Measurements from ENCODE around the gene CAMK1G. TPM values are rescaled to one million over a fixed set of nuclear protein-coding genes. Genes with fewer than 3 reads are reported as not detected.

Gene CAMK1G
- total RNA-seq, 1 experiment from 2014 or later = not detected

- ChIA-PET CTCF (no interaction called here), POLR2A (no interaction called here), RAD21 (ENCODE audit: low non-redundant PET in 1 of 2, low total read pairs in 2 of 2, uncharacterized antibody in 2 of 2, unreplicated experiment in 2 of 2) (no interaction called here)
- H2AFZ ChIP-seq (ENCODE audit: low read depth, low read length, poor library complexity, severe bottlenecking) = no peak overlapping the region
- H3K9me3 ChIP-seq (ENCODE audit: control insufficient read depth in 1 of 2, insufficient read depth in 1 of 2, low read depth in 1 of 2, low read length in 2 of 2) = no peaks in the 10 kb centered on the region
- peaks cover 0 to 7% of the 10 kb centered on the region in 2 experiments; a peak in 2 of 4 replicates for H3K4me1 ChIP-seq (ENCODE audit: control insufficient read depth in 1 of 2, insufficient read depth in 2 of 2, low read length in 2 of 2)
- TF ChIP-seq SRF (IDR thresholded peaks at IDR 0.05; ENCODE audit: low read depth) = no peak
- no peak for TF ChIP-seq ZNF274 (IDR thresholded peaks at IDR 0.05; ENCODE audit: low read depth, low read length)
- TF ChIP-seq POLR2A (IDR thresholded peaks at IDR 0.05; ENCODE audit: borderline replicate concordance, extremely low read depth, insufficient read depth, insufficient read length) = no peak
- TF ChIP-seq SP1 (IDR thresholded peaks at IDR 0.05; ENCODE audit: low read depth) = no peak
- no peak for TF ChIP-seq ELF1 (IDR thresholded peaks at IDR 0.05; ENCODE audit: borderline replicate concordance, low read depth)
- TF ChIP-seq SIN3A (IDR thresholded peaks at IDR 0.05; ENCODE audit: low read depth) = no peak
- TF ChIP-seq ZBTB33 (IDR thresholded peaks at IDR 0.05; ENCODE audit: extremely low read depth, insufficient replicate concordance, low read length) = no peak
- no peak for TF ChIP-seq CTCF (IDR thresholded peaks at IDR 0.05 in 2 of 3, conservative IDR thresholded peaks at IDR 0.05 in 1 of 3; ENCODE audit: borderline replicate concordance in 1 of 3, insufficient read depth in 1 of 3, low read depth in 2 of 3, low read length in 2 of 3)
- TF ChIP-seq JUND (IDR thresholded peaks at IDR 0.05) = no peak
- TF ChIP-seq ATF3 (IDR thresholded peaks at IDR 0.05) = no peak
- no peak for TF ChIP-seq MAX (IDR thresholded peaks at IDR 0.05)
- TF ChIP-seq EZH2phosphoT487 (IDR thresholded peaks at IDR 0.05; ENCODE audit: borderline replicate concordance) = no peak
- TF ChIP-seq YY1 (IDR thresholded peaks at IDR 0.05; ENCODE audit: extremely low read depth, insufficient replicate concordance, low read depth, low read length) = no peak
- no peak for TF ChIP-seq CBX3 (IDR thresholded peaks at IDR 0.05; ENCODE audit: low read depth)
- TF ChIP-seq EGR1 (IDR thresholded peaks at IDR 0.05; ENCODE audit: low read depth) = no peak
- TF ChIP-seq CEBPB (IDR thresholded peaks at IDR 0.05; ENCODE audit: low read depth) = no peak
- TF ChIP-seq REST (IDR thresholded peaks at IDR 0.05; ENCODE audit: low read depth) = no peak
- no peak for TF ChIP-seq FOSL1 (IDR thresholded peaks at IDR 0.05; ENCODE audit: low read depth)
- H3K9ac ChIP-seq (ENCODE audit: low read length) = no peak overlapping the region
- ATAC-seq (no peak), DNase-seq (ENCODE audit: low read depth, low spot score) (no peak)
- BruUV-seq (replicated peaks) = no TSS peak
- H3K79me2 ChIP-seq (ENCODE audit: insufficient read depth, low read length) = no peaks in the 10 kb centered on the region
- no peaks in the 10 kb centered on the region for H3K27me3 ChIP-seq (ENCODE audit: insufficient read depth, low read length)
- intact Hi-C loops (cut with micrococcal nuclease) = no loop called here
- H3K4me3 ChIP-seq (replicated peaks in 1 of 2; ENCODE audit: low read depth in 1 of 2, low read length in 2 of 2) = no peak overlapping the region
- peaks cover 1 to 9% of the 10 kb centered on the region in 2 experiments; a peak in 3 of 4 replicates for H3K36me3 ChIP-seq (ENCODE audit: control insufficient read depth in 1 of 2, insufficient read depth in 2 of 2, low read length in 2 of 2)
- H4K20me1 ChIP-seq (ENCODE audit: insufficient read depth) = no peaks in the 10 kb centered on the region
- no peak overlapping the region for H3K27ac ChIP-seq (ENCODE audit: low read depth, low read length)
- no peak overlapping the region for H3K4me2 ChIP-seq (ENCODE audit: low read length)
- H3K9me2 ChIP-seq (ENCODE audit: insufficient read depth) = no peaks in the 10 kb centered on the region
Measured at GRCh38 chr1:209621741-209622655, 38.5 kb downstream of the CAMK1G start.
